ENCODE measurements around the gene IL12RB1. TPM values are rescaled to one million over a fixed set of nuclear protein-coding genes. Genes with fewer than 3 reads are reported as not detected.

IL12RB1 gene
- total and polyA plus RNA-seq, 4 donors, result 1.3 to 7.8 (median 4.8) TPM

DNA sequence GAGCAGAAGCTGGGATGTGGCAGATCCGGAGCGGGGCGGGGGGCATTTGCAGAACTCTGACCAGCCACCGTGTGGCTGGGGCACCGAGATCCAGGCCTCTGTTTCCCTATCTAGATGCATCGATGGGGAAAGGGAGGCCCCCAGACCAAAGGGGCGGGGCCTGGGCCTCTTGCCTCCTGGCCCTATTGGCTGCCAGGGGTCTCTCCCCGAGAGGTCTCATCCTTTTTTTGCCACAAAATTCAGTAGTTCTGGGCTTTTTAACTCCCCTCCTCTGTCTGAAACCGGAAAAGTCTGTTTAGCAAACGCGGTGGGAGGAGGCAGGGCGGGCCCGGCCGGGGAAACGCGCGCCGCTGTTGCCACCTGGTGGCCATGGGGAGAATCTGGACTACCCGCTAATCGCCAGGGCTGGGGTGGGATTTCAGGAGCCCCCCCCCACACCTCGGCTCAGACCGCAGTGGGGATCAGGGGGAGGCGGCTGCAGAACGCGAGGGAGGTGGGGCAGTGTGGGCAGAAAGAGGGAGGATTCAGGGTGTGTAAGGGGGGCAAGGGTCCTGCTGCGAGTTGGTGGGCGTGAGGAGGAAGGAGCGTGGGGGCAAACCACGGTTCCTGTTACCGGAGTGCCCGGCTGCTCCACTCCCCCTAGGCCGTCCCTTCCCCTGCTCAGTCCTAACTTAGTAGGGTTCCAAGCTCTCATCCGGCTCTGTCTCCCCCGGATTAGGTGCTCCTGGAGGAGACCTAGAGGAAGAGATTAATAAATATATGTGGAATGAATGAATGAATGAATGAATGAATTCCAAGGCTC is 28.3 kb downstream of the IL12RB1 start:
- Histone ChIP-seq H3K27me3 (ENCODE audit: control insufficient read depth in 3 of 3, insufficient read depth in 3 of 3, low read length in 2 of 3) (peaks cover 0 to 2% (median 0%) of the 10 kb centered on the region in 3 donors), H3K9me3 (ENCODE audit: control insufficient read depth in 4 of 4, insufficient read depth in 3 of 4, low read length in 3 of 4) (no peaks in the 10 kb centered on the region), H3K36me3 (ENCODE audit: control insufficient read depth in 4 of 4, insufficient read depth in 4 of 4, low read length in 4 of 4) (no peaks in the 10 kb centered on the region), H3K27ac (ENCODE audit: low read depth in 1 of 2, low read length in 1 of 2) (peak overlapping the region; percentile 79 to 87), H3K4me3 (no peak overlapping the region), H3K4me1 (ENCODE audit: control insufficient read depth in 5 of 5, insufficient read depth in 5 of 5, low read length in 5 of 5) (peaks cover 0 to 5% (median 0%) of the 10 kb centered on the region in 5 donors), H3K9ac (ENCODE audit: insufficient read depth in 1 of 2, low read length in 2 of 2) (peak overlapping the region in 1 of 2 donors; percentile 53)
- WGBS, 2 donors, result 3 to 5% methylated on average over 34 of the region's 34 CpGs
- peak; percentile 90 to 91 (median 91) for DNase-seq
- peak; percentile 87 for ATAC-seq (ENCODE audit: insufficient read depth, low FRiP score)
- TF ChIP-seq, protein P1, sequence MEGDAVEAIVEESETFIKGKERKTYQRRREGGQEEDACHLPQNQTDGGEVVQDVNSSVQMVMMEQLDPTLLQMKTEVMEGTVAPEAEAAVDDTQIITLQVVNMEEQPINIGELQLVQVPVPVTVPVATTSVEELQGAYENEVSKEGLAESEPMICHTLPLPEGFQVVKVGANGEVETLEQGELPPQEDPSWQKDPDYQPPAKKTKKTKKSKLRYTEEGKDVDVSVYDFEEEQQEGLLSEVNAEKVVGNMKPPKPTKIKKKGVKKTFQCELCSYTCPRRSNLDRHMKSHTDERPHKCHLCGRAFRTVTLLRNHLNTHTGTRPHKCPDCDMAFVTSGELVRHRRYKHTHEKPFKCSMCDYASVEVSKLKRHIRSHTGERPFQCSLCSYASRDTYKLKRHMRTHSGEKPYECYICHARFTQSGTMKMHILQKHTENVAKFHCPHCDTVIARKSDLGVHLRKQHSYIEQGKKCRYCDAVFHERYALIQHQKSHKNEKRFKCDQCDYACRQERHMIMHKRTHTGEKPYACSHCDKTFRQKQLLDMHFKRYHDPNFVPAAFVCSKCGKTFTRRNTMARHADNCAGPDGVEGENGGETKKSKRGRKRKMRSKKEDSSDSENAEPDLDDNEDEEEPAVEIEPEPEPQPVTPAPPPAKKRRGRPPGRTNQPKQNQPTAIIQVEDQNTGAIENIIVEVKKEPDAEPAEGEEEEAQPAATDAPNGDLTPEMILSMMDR (IDR thresholded peaks at IDR 0.05; ENCODE audit: control extremely low read depth, extremely low read depth), result peak; percentile 96

DNA sequence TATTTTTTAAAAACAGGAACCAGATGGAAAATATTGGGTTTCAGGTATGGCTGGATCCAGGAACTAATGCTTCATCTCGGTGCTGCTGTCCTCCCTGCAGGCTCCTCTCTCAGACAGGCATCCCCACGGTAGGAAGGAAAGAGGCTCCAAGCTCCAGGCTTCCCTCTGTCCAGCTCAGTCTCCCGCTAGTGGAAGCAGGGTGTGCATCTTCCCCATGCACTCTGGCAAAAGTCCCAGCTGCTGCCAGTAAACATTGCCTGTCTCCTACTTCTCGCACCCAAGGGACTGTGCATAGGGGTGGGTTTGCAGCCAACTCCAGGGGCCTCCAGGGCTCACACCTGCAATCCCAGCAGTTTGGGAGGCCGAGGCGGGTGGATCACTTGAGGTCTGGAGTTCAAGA is 29.2 kb downstream of the IL12RB1 start:
- Histone ChIP-seq H3K27me3 (ENCODE audit: control insufficient read depth in 3 of 3, insufficient read depth in 3 of 3, low read length in 2 of 3) (peaks cover 0 to 4% (median 0%) of the 10 kb centered on the region in 3 donors), H3K27ac (ENCODE audit: low read depth in 1 of 2, low read length in 1 of 2) (peak overlapping the region; percentile 32 to 79), H3K9ac (ENCODE audit: insufficient read depth in 1 of 2, low read length in 2 of 2) (no peak overlapping the region), H3K36me3 (ENCODE audit: control insufficient read depth in 4 of 4, insufficient read depth in 4 of 4, low read length in 4 of 4) (no peaks in the 10 kb centered on the region), H3K4me3 (no peak overlapping the region), H3K4me1 (ENCODE audit: control insufficient read depth in 5 of 5, insufficient read depth in 5 of 5, low read length in 5 of 5) (peaks cover 0 to 5% (median 0%) of the 10 kb centered on the region in 5 donors), H3K9me3 (ENCODE audit: control insufficient read depth in 4 of 4, insufficient read depth in 3 of 4, low read length in 3 of 4) (no peaks in the 10 kb centered on the region)
- TF ChIP-seq, protein P1 (IDR thresholded peaks at IDR 0.05; ENCODE audit: control extremely low read depth, extremely low read depth), result no peak
- WGBS, 2 donors, result 57 to 59% methylated on average over 6 of the region's 6 CpGs
- ATAC-seq (ENCODE audit: insufficient read depth, low FRiP score) (no peak), DNase-seq (peak in 2 of 3 donors; percentile 18 to 49)

DNA sequence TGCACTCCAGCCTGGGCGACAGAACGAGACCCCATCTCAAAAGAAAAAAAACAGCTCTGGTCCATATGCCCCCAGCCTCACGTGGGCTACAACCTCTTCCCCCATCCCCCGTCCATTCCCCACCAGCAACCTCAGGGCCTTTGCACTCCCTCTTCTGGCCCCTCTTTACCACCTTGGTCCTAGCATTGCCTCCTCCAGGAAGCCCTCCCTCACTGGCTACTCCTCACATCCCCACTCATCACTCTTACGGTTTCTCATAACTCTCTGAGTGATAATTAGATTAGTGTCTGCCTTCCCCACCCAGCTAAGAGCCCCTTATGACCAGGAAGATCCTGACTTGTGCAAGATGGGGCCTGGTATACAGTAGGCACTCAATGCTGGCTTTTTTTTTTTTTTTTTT is 30.8 kb downstream of the IL12RB1 start:
- ATAC-seq (ENCODE audit: insufficient read depth, low FRiP score), result no peak
- Histone ChIP-seq H3K27ac (ENCODE audit: low read depth in 1 of 2, low read length in 1 of 2) (no peak overlapping the region), H3K36me3 (ENCODE audit: control insufficient read depth in 4 of 4, insufficient read depth in 4 of 4, low read length in 4 of 4) (no peaks in the 10 kb centered on the region), H3K4me3 (no peak overlapping the region), H3K27me3 (ENCODE audit: control insufficient read depth in 3 of 3, insufficient read depth in 3 of 3, low read length in 2 of 3) (peaks cover 0 to 11% (median 2%) of the 10 kb centered on the region in 3 donors), H3K4me1 (ENCODE audit: control insufficient read depth in 5 of 5, insufficient read depth in 5 of 5, low read length in 5 of 5) (peaks cover 0 to 7% (median 3%) of the 10 kb centered on the region in 5 donors), H3K9ac (ENCODE audit: insufficient read depth in 1 of 2, low read length in 2 of 2) (no peak overlapping the region), H3K9me3 (ENCODE audit: control insufficient read depth in 4 of 4, insufficient read depth in 3 of 4, low read length in 3 of 4) (no peaks in the 10 kb centered on the region)
- TF ChIP-seq, protein P1 (IDR thresholded peaks at IDR 0.05; ENCODE audit: control extremely low read depth, extremely low read depth), result no peak
- WGBS, 2 donors, result 86 to 93% methylated on average over 4 to 5 of the region's 5 CpGs
- DNase-seq, result no peak

Measured in lung (tissue), 12 donors.